Activated CD8-positive, alpha-beta T cell treated with anti-CD3 and anti-CD28 coated beads, Interleukin-2, amount 10 ng/mL, durations not matched to agents 7 days and 5 days (primary cell): Measurements from ENCODE around the gene DOCK4. TPM values are rescaled to one million over a fixed set of nuclear protein-coding genes. Genes with fewer than 3 reads are reported as not detected.
"Not testable (repeated sequence)": the region's sequence is repeated elsewhere in the genome, so short reads cannot be mapped to it uniquely, and the experiment has no call there.

ENCODE experiments used
- ATAC-seq: fragments of 150-1000 bp; cut with Tn5 transposase; one replicate; pipeline ENCODE4 v1.10.0; 2021; ENCODE audit warnings: moderate library complexity
- CTCF ChIA-PET: fragments of 350-600 bp; sonication (Branson Sonifier 250); formaldehyde crosslinking; loops from one replicate; lab custom pipeline; 2021; ENCODE audit warnings: antibody characterized with exemption; lab: Charles Lee
- POLR2A ChIA-PET: fragments of 350-600 bp; sonication (Branson Sonifier 250); formaldehyde crosslinking; loops from one replicate; lab custom pipeline; 2021; ENCODE audit warnings: antibody characterized with exemption; lab: Charles Lee
- DNase-seq: peaks from one replicate; pipeline ENCODE4 v3.0.0-alpha.2; 2020
- H3K27ac Mint-ChIP-seq: one replicate; pipeline ENCODE4 v1.8.0; 2021; ENCODE audit warnings: mild to moderate bottlenecking, mixed read lengths
- H3K27me3 Mint-ChIP-seq: one replicate; pipeline ENCODE4 v1.8.0; 2021; ENCODE audit warnings: low read depth, mixed read lengths
- H3K36me3 Mint-ChIP-seq: one replicate; pipeline ENCODE4 v1.8.0; 2021; ENCODE audit warnings: low read depth, mixed read lengths
- H3K4me1 Mint-ChIP-seq: one replicate; pipeline ENCODE4 v1.8.0; 2021; ENCODE audit warnings: low read depth, mixed read lengths
- H3K4me3 Mint-ChIP-seq: one replicate; pipeline ENCODE4 v1.8.0; 2021; ENCODE audit warnings: mild to moderate bottlenecking, mixed read lengths
- H3K9me3 Mint-ChIP-seq: one replicate; pipeline ENCODE4 v1.8.0; 2022; ENCODE audit warnings: mixed read lengths; ENCODE audit not compliant: insufficient read depth
- total RNA-seq, 2 experiments: library from RNA; stranded (reverse); gene quantifications; one replicate each; pipeline ENCODE4 v1.2.3, GENCODE V29; 2021

Gene DOCK4
- total RNA-seq, 2 experiments from 2014 or later: 0.10 to 0.18 TPM

DNA sequence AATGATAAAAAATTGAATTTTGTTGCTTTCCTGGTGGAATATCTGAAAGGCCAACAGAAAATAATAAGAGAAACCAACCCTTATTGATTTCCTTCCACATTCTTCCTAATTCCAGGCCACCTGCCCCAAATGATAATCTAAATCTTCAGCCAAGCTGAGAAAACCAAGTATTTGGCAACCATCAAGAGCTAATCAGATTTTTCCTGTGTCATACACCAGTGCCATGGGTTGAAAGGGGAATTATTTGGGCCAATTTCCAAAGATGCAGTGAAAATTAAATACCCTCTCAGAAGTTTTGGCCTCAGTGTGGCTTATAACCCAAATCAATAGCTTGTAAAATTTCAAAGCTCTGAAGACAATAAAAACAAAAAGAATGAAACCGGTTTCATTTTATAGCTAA, 70.4 kb downstream of the DOCK4 start:
- ATAC-seq (no peak), DNase-seq (no peak)
- H3K9me3 Mint-ChIP-seq: no peaks in the 10 kb centered on the region
- H3K27ac Mint-ChIP-seq: no peak overlapping the region
- peaks cover 2% of the 10 kb centered on the region for H3K27me3 Mint-ChIP-seq
- ChIA-PET CTCF (no interaction called here), POLR2A (no interaction called here)
- H3K4me3 Mint-ChIP-seq: no peak overlapping the region
- no peaks in the 10 kb centered on the region for H3K36me3 Mint-ChIP-seq
- H3K4me1 Mint-ChIP-seq: no peaks in the 10 kb centered on the region

DNA sequence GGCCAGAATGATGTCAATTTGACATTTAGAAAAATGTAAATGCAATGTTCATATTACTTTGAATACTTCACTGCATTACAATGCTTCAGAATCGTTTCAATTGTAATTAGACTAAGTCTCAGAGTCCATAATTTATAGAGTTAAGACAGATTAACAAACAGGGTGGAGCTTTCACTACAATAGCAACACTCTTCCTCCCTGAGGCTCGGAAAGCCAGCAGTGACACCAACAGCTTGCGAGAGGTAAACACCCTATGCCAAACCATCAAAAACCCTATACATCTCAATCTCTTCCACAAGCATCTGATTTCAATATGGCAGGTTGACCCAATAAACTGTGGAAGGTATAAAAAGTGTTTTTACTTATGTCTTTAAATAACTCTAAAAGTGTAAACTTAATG, 72.2 kb downstream of the DOCK4 start:
- no peaks in the 10 kb centered on the region for H3K4me1 Mint-ChIP-seq
- H3K36me3 Mint-ChIP-seq: no peaks in the 10 kb centered on the region
- ChIA-PET CTCF (no interaction called here), POLR2A (no interaction called here)
- H3K4me3 Mint-ChIP-seq: no peak overlapping the region
- H3K9me3 Mint-ChIP-seq: no peaks in the 10 kb centered on the region
- DNase-seq: no peak
- peaks cover 2% of the 10 kb centered on the region for H3K27me3 Mint-ChIP-seq
- no peak overlapping the region for H3K27ac Mint-ChIP-seq
- ATAC-seq: no peak

DNA sequence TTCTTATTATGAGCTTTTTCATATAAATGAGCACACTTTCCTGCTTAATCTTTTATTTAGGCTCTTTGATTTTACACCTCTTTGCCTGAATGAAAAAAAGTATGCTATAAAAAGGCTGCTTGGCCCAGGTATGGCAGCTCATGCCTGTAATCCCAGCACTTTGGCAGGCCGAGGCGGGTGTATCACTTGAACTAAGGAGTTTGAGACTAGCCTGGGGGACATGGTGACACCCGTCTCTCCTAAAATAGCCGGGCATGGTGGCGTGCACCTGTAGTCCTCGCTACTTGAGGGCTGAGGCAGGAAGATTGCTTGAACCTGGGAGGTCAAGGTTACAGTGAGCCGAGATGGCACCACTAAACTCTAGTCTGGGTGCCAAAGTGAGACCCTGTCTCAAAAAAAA, 72.9 kb downstream of the DOCK4 start:
- H3K4me1 Mint-ChIP-seq: no peaks in the 10 kb centered on the region
- CTCF ChIA-PET: no interaction called here
- peaks cover 2% of the 10 kb centered on the region for H3K27me3 Mint-ChIP-seq
- ATAC-seq: no peak
- no peak for DNase-seq
- no peaks in the 10 kb centered on the region for H3K9me3 Mint-ChIP-seq
- no peaks in the 10 kb centered on the region for H3K36me3 Mint-ChIP-seq
- no peak overlapping the region for H3K27ac Mint-ChIP-seq
- no peak overlapping the region for H3K4me3 Mint-ChIP-seq
- POLR2A ChIA-PET: no interaction called here

DNA sequence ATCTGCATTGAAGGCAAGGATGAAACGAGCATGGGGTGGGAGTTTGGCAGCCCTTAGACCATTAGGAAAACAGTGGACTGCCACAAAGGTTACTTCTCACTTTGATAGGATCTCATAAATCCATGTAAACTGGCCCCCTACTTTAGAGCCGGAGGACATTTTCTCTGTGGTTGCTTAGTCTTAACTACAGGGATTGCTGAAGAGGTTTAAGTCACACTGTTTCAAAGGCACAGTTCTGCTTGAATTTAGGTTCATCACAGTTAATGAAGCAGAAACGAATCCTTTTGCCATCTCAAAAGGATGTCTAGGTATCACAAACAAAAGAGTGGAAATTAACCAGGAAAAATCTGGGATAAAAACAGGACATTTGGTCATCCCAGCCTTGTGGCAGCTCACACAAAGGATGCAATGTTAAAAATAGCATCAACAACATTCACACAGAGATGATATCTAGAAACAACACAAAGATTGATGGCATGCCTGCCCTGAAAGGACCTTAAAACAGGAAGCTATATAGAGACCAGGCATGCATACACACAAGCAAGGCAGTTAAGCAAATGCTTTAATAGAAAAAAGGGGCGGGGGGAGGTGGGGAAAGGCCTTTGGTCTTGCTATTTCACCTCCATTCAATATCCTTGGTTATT, 74.0 kb downstream of the DOCK4 start:
- no peak overlapping the region for H3K4me3 Mint-ChIP-seq
- peaks cover 2% of the 10 kb centered on the region for H3K27me3 Mint-ChIP-seq
- DNase-seq (no peak), ATAC-seq (no peak)
- CTCF ChIA-PET: no interaction called here
- no peaks in the 10 kb centered on the region for H3K36me3 Mint-ChIP-seq
- H3K4me1 Mint-ChIP-seq: no peaks in the 10 kb centered on the region
- POLR2A ChIA-PET: no interaction called here
- H3K27ac Mint-ChIP-seq: no peak overlapping the region
- H3K9me3 Mint-ChIP-seq: no peaks in the 10 kb centered on the region

DNA sequence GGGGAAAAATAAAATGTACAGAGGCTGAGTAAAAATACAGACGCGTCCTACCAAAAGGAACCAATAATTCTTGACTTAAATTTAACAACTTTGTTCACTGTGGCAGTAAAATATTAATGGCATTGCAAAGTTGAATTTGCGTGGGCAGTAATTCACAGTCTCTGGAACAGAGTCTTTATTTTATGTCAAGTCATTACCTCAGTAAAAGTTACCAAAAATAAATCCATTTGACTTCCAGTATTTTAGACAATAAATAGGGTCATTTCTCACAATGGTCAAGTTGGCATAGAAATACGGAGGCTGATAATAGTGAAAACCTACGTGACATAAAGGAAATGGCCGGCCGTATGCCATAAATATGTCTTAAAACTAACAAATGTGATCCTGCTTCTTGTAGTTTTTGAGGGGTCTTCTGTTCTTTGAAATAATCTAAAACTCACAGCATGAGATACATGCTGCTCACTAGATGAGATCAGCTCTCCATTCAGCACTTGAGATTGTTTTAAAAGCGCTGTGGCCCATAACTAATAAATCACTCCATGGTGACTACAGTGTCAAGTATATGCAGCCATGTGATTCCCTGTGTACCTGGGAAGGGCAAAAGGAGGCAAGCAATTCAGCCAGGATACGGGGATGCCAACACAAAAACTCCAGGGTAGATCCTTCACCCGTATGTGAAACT, 75.3 kb downstream of the DOCK4 start:
- ATAC-seq (no peak), DNase-seq (no peak)
- no peaks in the 10 kb centered on the region for H3K36me3 Mint-ChIP-seq
- POLR2A ChIA-PET: no interaction called here
- H3K9me3 Mint-ChIP-seq: no peaks in the 10 kb centered on the region
- no peak overlapping the region for H3K27ac Mint-ChIP-seq
- no peak overlapping the region for H3K4me3 Mint-ChIP-seq
- CTCF ChIA-PET: no interaction called here
- no peaks in the 10 kb centered on the region for H3K4me1 Mint-ChIP-seq
- H3K27me3 Mint-ChIP-seq: peaks cover 2% of the 10 kb centered on the region

DNA sequence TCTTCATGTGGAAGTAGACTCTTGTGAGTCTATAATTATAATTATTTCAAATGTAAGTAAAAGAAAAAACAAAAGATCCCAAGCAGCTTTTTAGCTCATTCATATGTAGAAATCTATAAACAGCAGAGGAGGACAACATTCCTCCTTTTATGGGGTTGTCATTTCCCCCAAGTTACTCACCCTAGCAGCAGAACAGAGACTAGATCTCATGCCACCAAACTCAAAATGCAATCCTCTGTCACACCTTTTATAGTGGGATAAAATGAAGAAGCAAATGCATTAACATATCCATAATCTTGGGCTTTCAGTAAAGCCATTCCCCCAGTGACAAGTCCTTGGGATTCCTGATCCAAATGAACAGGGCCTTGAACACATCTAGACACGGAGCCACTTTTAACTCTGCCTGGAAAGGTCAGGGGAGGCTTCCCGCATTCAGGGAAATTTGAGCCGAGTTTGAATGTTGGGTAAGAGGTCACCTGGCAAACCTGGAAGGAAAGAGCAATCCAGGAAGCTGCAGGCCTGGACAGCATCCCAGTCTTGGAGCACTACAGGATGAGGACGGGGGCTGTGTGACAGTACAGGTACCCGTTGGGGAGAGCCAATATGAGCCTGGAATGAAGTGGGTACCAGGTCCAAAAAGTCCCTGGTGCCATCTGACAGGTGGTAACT, 76.4 kb downstream of the DOCK4 start:
- DNase-seq (no peak), ATAC-seq (no peak)
- Mint-ChIP-seq H3K36me3 (no peaks in the 10 kb centered on the region), H3K4me1 (no peaks in the 10 kb centered on the region), H3K4me3 (no peak overlapping the region), H3K9me3 (no peaks in the 10 kb centered on the region), H3K27me3 (peaks cover 2% of the 10 kb centered on the region), H3K27ac (no peak overlapping the region)
- ChIA-PET CTCF (no interaction called here), POLR2A (no interaction called here)

DNA sequence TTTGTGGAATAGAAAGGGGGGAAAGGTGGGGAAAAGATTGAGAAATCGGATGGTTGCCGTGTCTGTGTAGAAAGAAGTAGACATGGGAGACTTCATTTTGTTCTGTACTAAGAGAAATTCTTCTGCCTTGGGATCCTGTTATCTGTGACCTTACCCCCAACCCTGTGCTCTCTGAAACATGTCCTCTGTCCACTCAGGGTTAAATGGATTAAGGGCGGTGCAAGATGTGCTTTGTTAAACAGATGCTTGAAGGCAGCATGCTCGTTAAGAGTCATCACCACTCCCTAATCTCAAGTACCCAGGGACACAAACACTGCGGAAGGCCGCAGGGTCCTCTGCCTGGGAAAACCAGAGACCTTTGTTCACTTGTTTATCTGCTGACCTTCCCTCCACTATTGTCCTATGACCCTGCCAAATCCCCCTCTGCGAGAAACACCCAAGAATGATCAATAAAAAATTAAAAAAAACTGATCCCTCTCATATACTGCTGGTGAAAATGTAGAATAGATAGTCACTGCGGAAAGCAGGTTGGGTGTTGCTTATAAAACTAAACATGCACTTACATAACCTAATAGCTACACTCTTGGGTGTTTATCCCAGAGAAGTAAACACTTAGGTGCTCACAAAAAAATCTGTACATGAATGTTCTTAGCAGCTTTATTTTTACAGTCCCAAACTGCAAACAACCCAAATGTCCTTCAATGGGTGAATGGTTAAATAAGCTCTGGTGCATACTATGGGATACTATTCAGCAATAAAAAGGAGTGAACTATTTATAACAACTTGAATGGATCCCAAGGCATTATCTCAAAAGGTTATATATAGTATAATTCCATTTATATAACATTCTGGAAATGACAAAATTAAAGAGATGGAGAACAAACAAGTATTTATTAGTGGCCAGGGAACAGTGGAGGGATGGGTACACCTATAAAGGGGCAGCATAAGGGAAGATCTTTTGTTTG, 77.5 kb downstream of the DOCK4 start:
- H3K4me3 Mint-ChIP-seq, CTCF ChIA-PET, DNase-seq, H3K4me1 Mint-ChIP-seq, H3K27ac Mint-ChIP-seq, H3K9me3 Mint-ChIP-seq, ATAC-seq, H3K36me3 Mint-ChIP-seq, POLR2A ChIA-PET, H3K27me3 Mint-ChIP-seq: not testable (repeated sequence)

DNA sequence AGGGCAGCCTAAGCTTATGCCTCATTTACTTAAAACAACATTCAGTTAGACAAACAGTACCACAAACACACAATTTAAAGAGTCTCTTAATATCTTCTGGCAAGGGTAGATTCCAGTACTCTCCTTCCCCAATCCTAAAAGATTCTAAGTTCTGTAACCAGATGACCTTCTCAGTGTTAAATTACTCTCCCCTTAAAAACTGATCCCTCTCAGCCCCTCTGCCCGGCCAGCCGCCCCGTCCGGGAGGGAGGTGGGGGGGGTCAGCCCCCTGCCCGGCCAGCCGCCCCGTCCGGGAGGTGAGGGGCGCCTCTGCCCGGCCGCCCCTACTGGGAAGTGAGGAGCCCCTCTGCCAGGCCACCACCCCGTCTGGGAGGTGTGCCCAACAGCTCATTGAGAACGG, 78.2 kb downstream of the DOCK4 start:
- not testable (repeated sequence) for ATAC-seq, H3K9me3 Mint-ChIP-seq

DNA sequence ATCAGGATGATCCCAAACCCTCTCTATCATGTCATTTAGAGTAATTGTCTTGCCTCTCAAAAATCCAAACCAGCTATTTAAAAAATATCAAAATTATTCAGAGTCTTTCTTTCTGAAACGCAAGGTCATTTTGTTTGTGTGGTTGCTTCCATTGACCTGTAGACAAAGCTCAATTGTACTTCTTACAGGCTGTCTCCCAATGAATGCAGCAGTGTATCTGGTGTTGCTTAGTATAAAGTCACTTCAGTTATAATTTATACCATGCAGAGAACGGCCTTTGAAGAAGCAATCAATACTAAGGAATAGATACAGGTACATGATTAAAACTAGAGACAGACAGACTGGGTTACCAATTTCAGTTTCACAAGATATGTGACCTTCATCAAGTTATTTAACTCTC, 80.9 kb downstream of the DOCK4 start:
- Mint-ChIP-seq H3K4me1 (no peaks in the 10 kb centered on the region), H3K9me3 (no peaks in the 10 kb centered on the region), H3K4me3 (no peak overlapping the region), H3K27me3 (no peaks in the 10 kb centered on the region), H3K36me3 (no peaks in the 10 kb centered on the region), H3K27ac (no peak overlapping the region)
- ChIA-PET CTCF (no interaction called here), POLR2A (no interaction called here)
- no peak for ATAC-seq
- DNase-seq: no peak

More for the DNA sequence above, 78.2 kb downstream of the DOCK4 start:
- H3K27me3 Mint-ChIP-seq, H3K4me3 Mint-ChIP-seq, H3K27ac Mint-ChIP-seq, H3K4me1 Mint-ChIP-seq, DNase-seq, H3K36me3 Mint-ChIP-seq, CTCF ChIA-PET, POLR2A ChIA-PET: not testable (repeated sequence)

DNA sequence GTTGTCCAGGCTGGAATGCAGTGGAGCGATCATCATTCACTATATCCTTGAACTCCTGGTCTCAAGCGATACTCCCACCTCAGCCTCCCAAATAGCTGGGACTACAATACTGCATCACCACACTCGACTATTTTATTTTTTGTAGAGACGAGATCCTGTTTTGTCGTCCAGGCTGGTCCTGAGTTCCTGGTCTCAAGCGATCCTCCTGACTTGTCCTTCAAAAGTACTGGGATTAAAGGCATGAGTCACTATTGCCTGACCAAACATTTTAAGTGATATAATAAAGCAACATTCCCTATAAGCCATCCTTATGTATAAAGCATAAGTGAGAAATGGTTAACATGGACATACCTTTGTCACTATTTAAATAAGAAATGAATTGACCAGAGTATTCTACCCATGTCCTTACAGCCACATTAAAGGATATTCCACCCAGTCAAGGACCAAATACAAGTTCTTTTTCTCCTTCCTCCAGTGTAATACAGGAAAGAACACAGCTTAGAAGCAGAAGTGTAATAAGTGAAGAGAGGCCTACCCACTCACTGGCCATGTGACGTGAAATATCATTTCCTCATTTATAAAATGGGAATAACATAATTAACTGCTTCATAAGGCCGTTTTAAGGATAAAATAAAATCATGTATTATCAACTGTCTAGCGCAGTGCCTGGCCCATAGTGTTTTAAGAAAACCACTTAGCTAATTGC, 82.0 kb downstream of the DOCK4 start:
- no peak overlapping the region for H3K4me3 Mint-ChIP-seq

DNA sequence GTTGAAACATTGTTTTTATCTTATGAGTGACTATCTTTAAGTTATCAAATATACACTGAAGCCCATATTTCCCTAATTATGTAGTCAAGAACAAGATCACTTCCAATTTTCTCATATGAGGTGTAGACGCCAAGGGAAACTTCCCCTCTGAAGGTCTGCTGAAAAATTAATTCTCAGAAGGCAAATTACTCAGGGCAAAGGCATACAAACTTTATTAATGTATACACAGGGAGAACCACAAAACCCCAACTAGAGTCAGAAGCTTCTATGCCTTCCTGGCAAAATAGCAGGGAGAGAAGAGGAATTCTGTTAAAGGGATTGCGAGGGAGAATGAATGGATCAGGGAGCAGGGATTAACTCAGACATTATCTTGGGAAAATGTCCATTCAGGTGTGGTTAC, 83.4 kb downstream of the DOCK4 start:
- CTCF ChIA-PET: no interaction called here
- no peak for DNase-seq

More for the DNA sequence above, 82.0 kb downstream of the DOCK4 start:
- POLR2A ChIA-PET: no interaction called here
- Mint-ChIP-seq H3K36me3 (no peaks in the 10 kb centered on the region), H3K27me3 (no peaks in the 10 kb centered on the region), H3K4me1 (no peaks in the 10 kb centered on the region), H3K9me3 (no peaks in the 10 kb centered on the region), H3K27ac (no peak overlapping the region)
- CTCF ChIA-PET: no interaction called here
- no peak for DNase-seq
- ATAC-seq: no peak

More for the DNA sequence above, 83.4 kb downstream of the DOCK4 start:
- Mint-ChIP-seq H3K36me3 (no peaks in the 10 kb centered on the region), H3K4me1 (no peaks in the 10 kb centered on the region), H3K27ac (no peak overlapping the region), H3K27me3 (no peaks in the 10 kb centered on the region), H3K9me3 (no peaks in the 10 kb centered on the region), H3K4me3 (no peak overlapping the region)
- POLR2A ChIA-PET: no interaction called here
- no peak for ATAC-seq
